Stimulated activated memory B cell treated with anti-CD40 and anti-IgM and Interleukin-4, amounts not matched to agents 10 μg/mL and 1 μg/mL and 100 μg/mL, for 72 hours (primary cell): Measurements from ENCODE around the gene BIRC5.
A peak's percentile ranks its signal among the peaks of the same experiment; 100 is the strongest.

Experiments used
- ATAC-seq: fragments of 150-1000 bp; cut with Tn5 transposase; 2 replicates; pipeline ENCODE4 v1.10.0; 2021
- H3K27ac Mint-ChIP-seq: one replicate; pipeline ENCODE4 v1.8.0; 2022; ENCODE audit warnings: mild to moderate bottlenecking, mixed read lengths
- H3K27me3 Mint-ChIP-seq: one replicate; pipeline ENCODE4 v1.8.0; 2022; ENCODE audit warnings: mixed read lengths
- H3K36me3 Mint-ChIP-seq: one replicate; pipeline ENCODE4 v1.8.0; 2022; ENCODE audit warnings: mixed read lengths
- H3K4me1 Mint-ChIP-seq: one replicate; pipeline ENCODE4 v1.8.0; 2022; ENCODE audit warnings: mixed read lengths
- H3K4me3 Mint-ChIP-seq: one replicate; pipeline ENCODE4 v1.8.0; 2022; ENCODE audit warnings: mild to moderate bottlenecking, moderate library complexity, mixed read lengths
- H3K9me3 Mint-ChIP-seq: one replicate; pipeline ENCODE4 v1.8.0; 2022; ENCODE audit warnings: mixed read lengths

Gene BIRC5

DNA sequence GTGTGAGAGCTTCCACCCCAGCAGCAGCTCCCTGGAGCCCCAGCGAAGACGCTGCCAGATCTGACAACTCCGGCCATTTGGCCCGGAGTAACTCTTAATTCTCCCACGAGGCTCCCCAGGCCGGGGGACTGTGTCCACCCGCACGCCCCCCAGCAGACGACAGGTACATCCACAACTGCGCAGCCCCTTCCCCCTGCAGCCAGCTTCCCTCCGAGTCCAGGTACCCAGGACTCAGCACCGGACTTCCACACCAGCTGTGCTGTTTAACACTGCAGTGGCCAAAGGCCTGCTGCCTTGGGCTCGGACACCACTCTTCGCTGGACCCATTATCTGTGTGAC is 38.4 kb upstream of the BIRC5 start:
- Mint-ChIP-seq H3K27me3 (no peaks in the 10 kb centered on the region), H3K9me3 (no peaks in the 10 kb centered on the region), H3K27ac (peak overlapping the region; percentile 98), H3K36me3 (peaks cover 67% of the 10 kb centered on the region), H3K4me1 (peaks cover 92% of the 10 kb centered on the region), H3K4me3 (peak overlapping the region; percentile 88)
- ATAC-seq = no peak

DNA sequence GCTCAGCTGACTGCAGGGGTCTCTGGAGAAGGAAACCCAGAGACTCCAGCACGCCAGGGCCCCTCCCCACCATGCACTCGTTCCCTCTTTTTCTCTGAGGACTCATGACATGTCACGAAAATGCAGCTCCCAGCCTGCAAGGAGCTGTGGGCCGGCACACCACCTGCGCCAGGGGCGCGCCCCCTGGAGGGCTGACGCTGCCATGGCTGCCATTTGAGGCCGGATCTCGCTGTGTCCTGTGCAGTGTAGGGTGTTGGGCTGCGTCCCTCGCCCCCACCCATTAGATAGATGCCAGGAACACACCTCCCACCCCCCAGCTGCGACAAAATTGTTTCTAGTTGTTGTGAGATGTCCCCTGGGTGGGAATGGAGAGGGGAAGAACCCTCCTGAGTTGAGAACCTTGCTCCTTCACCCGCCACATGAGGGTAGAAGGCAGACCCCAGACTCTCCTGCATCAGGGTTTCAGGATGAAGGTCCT is 37.5 kb upstream of the BIRC5 start:
- peaks cover 86% of the 10 kb centered on the region for H3K4me1 Mint-ChIP-seq
- H3K27me3 Mint-ChIP-seq = no peaks in the 10 kb centered on the region
- peak overlapping the region; percentile 98 for H3K27ac Mint-ChIP-seq
- peaks cover 60% of the 10 kb centered on the region for H3K36me3 Mint-ChIP-seq
- no peaks in the 10 kb centered on the region for H3K9me3 Mint-ChIP-seq
- peak; percentile 69 for ATAC-seq
- H3K4me3 Mint-ChIP-seq = peak overlapping the region; percentile 27

DNA sequence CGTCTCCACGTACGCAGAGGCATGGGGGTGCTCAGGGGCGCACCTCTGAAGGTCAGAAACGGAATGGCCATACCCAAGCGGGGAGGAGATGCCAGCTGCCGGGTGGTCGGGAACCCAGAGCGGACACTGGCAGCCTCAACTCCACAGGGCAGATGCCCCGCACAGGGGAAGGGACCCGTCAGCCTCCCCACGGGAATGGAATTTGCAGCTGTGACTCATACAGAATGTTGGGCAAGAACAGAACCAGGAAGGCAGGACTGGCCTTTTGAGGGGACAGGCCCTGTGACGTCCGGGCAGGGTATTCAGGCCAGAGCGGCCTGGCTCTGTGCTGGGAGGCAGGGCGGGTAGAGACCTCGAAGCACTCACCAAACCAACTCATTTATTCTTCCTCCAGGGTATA is 34.7 kb upstream of the BIRC5 start:
- Mint-ChIP-seq H3K36me3 (peaks cover 32% of the 10 kb centered on the region), H3K4me1 (peaks cover 58% of the 10 kb centered on the region), H3K4me3 (peak overlapping the region; percentile 40), H3K27ac (peak overlapping the region; percentile 68), H3K27me3 (no peaks in the 10 kb centered on the region), H3K9me3 (no peaks in the 10 kb centered on the region)
- no peak for ATAC-seq

DNA sequence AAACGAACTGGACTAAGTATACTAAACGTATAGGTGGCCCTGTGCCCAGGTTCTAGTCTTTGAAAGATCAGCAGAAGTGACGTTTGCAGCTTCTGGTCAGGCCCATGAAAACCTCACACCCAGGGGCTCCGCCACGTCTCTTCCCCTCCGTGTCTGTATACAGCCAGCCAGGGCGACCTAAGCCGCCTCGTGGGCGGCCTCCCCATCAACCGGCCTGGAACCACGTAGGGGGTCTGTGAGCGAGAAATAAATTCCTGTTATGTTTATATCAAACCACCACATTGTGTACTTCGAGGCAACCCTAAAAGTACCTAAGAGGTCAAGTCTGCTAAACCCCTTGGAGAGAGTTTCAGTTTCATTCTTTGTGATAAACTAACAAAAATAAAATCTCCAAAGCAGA is 34.0 kb upstream of the BIRC5 start:
- Mint-ChIP-seq H3K27ac (peak overlapping the region; percentile 68), H3K4me1 (peaks cover 51% of the 10 kb centered on the region), H3K9me3 (no peaks in the 10 kb centered on the region), H3K36me3 (peaks cover 25% of the 10 kb centered on the region), H3K4me3 (peak overlapping the region; percentile 1), H3K27me3 (no peaks in the 10 kb centered on the region)
- no peak for ATAC-seq

DNA sequence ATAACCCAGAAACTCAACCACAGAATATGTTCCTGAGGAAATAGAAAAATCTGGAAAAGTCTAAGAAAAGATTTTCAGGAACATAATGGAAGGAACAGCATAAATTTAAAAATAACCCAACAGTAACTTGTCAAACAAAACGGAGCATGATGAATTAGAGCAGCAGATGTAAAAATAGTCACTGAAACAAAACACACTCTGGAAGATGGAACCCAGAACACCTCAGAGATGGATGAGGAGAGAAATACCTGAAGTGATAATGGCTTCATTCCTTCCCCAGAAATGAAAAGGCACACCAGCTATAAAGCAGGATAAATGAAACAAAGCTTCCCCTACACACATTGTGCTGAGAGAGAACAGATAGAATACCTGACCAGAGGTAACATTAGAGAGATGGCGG is 33.5 kb upstream of the BIRC5 start:
- H3K27ac Mint-ChIP-seq = peak overlapping the region; percentile 68
- ATAC-seq = no peak
- no peaks in the 10 kb centered on the region for H3K27me3 Mint-ChIP-seq
- peaks cover 47% of the 10 kb centered on the region for H3K4me1 Mint-ChIP-seq
- H3K4me3 Mint-ChIP-seq = peak overlapping the region; percentile 1
- H3K9me3 Mint-ChIP-seq = no peaks in the 10 kb centered on the region
- peaks cover 20% of the 10 kb centered on the region for H3K36me3 Mint-ChIP-seq

DNA sequence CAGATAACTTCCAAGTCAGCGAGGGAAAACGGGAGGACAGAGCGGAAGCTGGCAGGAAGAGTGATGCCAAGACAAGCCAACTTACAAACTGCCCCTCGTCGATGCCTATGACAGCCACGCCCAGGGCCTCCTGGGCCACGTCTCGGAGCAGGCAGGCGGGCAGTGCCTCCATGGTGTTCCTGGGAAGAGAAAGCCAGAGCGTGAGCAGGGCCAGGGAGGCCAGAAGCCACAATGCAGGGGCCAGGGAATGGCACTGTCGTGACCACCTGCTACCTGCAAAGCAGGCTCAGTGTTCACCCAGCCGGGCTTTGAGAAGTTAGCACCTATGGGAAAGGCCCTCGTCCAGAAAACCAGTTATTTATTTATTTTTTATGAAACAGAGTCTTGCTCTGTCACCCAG is 31.5 kb upstream of the BIRC5 start:
- Mint-ChIP-seq H3K9me3 (no peaks in the 10 kb centered on the region), H3K36me3 (peaks cover 15% of the 10 kb centered on the region), H3K4me1 (peaks cover 35% of the 10 kb centered on the region), H3K27me3 (no peaks in the 10 kb centered on the region), H3K4me3 (no peak overlapping the region), H3K27ac (no peak overlapping the region)
- no peak for ATAC-seq

DNA sequence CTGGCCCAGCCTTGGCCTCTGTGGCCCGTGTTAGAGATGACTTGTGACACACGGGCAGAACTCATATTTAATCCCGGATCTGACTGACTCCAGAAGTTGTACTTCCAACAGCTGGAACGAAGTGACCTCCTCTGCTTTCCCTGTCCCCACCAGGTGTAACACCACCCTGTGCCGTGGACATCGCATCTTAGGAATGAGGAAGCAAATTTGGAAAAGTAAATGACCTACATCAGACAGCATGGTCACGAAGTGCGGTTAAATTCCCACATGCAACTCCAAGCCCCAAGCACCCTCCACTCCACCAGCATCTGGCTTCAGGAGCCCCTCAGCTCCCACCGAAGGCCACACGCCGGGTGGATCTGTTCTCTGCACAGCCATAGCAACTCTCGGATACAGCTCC is 30.1 kb upstream of the BIRC5 start:
- peaks cover 38% of the 10 kb centered on the region for H3K4me1 Mint-ChIP-seq
- H3K4me3 Mint-ChIP-seq = no peak overlapping the region
- H3K36me3 Mint-ChIP-seq = peaks cover 12% of the 10 kb centered on the region
- H3K9me3 Mint-ChIP-seq = no peaks in the 10 kb centered on the region
- H3K27me3 Mint-ChIP-seq = no peaks in the 10 kb centered on the region
- no peak for ATAC-seq
- H3K27ac Mint-ChIP-seq = no peak overlapping the region

DNA sequence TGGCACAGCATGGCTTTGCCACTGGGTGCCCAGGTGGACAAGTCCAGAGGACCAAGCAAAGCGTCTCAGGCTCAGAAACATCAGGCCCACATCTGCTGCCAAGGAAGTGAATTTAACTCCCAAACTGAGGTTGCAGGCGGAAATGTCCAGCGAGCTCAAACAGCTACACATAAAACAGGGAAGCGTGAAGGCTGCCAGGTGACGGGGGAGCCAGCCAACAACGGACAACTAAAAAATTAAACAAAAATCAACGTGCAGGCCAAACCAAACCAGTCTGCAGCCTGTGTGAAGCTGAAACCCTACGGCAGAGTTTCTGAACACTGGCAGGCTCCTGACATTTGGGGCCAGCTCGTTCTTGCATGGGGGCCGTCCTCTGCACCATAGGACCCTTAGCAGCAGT is 29.7 kb upstream of the BIRC5 start:
- no peak overlapping the region for H3K4me3 Mint-ChIP-seq
- no peaks in the 10 kb centered on the region for H3K27me3 Mint-ChIP-seq
- H3K4me1 Mint-ChIP-seq = peaks cover 34% of the 10 kb centered on the region
- H3K27ac Mint-ChIP-seq = no peak overlapping the region
- no peak for ATAC-seq
- H3K36me3 Mint-ChIP-seq = peaks cover 8% of the 10 kb centered on the region
- no peaks in the 10 kb centered on the region for H3K9me3 Mint-ChIP-seq

DNA sequence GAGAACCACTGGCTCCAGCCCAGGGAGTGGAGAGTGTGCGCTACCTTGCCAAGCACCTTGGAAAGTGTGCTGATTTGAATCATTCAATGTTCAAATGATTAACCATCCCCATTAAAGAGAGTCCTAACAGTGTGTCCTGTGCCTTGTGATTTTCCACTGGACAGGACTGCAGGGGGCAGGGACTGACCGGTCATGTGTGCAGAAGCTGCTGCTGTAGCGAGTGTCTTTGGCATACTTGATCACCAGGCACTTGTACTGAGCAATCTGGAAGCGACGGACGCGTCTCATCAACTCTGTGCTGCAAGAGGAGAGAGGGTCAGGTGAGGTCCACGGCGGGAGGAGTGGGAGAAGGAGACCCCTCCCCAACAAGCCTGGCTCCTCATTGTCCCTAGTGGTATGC is 29.2 kb upstream of the BIRC5 start:
- H3K36me3 Mint-ChIP-seq = peaks cover 8% of the 10 kb centered on the region
- ATAC-seq = no peak
- peaks cover 30% of the 10 kb centered on the region for H3K4me1 Mint-ChIP-seq
- no peaks in the 10 kb centered on the region for H3K27me3 Mint-ChIP-seq
- H3K27ac Mint-ChIP-seq = no peak overlapping the region
- no peak overlapping the region for H3K4me3 Mint-ChIP-seq
- H3K9me3 Mint-ChIP-seq = no peaks in the 10 kb centered on the region

DNA sequence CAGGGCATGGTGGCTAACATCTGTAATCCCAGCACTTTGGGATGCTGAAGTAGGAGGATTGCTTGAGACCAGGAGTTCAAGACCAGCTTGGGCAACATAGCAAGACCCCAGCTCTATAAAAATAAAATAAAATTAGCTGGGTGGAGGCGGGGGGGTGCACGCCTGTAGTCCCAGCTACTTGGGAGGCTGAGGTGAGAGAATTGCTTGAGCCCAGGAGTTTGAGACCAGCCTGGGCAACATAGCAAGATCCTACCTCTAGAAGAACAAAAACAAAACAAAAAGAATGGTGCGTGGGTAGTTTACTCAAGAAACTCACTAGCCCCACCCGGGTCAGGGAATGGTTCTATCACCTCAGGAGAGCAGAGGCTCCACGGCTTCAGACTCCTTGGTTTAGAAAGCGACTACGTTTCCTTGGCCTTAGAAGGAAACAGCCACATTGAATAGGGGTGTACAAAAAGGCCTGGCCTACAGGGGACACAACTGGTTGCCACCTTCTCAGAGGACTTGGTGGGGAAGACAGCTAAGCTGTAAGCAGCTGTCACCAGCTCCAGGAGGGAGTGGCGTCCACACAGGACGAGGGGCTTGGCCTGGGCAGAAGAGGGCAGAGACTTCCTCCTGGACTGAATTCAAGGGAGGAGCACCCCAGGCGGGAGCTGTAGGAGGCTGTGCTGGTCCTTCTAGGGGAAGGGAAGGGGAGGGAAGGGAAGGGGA is 27.9 kb upstream of the BIRC5 start:
- H3K36me3 Mint-ChIP-seq = peaks cover 13% of the 10 kb centered on the region
- H3K27ac Mint-ChIP-seq = peak overlapping the region; percentile 3
- no peaks in the 10 kb centered on the region for H3K9me3 Mint-ChIP-seq
- H3K4me1 Mint-ChIP-seq = peaks cover 28% of the 10 kb centered on the region
- no peaks in the 10 kb centered on the region for H3K27me3 Mint-ChIP-seq
- peak; percentile 1 for ATAC-seq
- peak overlapping the region; percentile 78 for H3K4me3 Mint-ChIP-seq

DNA sequence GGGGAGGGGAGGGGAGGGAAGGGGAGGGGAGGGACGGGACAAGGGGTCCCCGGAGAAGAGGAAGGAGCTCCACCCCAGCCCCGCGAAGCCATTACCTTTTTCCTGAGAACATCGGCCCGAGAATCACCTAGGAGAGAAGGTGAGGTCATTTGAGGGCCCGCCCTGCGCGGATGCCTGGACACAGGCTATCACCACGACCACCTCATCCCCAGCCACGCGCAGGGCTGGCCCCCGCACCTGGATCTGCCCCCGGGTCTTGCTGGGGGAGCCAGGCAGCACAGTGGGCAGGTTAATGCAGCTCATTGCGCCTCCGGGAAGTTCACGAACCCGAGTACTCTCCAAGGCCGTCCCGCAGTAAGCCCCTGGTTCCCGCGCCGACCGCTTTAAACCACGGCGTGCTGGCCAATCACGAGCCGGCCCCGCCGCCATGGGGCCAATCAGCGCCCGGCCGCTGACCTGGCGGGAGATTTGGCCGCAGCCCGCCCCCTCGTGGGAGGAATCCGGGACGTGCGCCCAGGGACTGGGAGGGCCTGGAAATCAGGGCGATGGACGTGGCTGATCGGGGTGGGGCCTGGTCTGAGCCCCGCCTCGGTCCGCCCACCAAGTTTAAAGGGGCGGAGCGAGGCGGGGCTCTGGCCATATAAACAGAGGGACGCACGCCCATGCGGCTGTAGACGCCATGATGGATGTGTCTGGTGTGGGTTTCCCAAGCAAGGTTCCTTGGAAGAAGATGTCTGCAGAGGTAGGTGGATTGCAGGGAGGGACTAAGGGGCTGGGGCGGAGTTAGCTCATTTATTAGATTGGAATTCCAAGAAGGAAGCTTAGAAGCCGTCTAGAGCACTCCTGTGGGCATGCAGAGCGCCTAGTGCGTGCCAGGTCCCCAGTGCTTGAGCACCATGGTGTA is 27.1 kb upstream of the BIRC5 start, which contains the start of the genes AFMID and TK1:
Gene AFMID, plus strand, starts transcription at position 671 of the 904 bp plus-strand sequence. Its CDS starts 9 bp downstream, at position 680.
Gene TK1, minus strand, starts transcription at position 361 of the 904 bp plus-strand sequence. Its CDS starts 58 bp downstream, at position 303.
- H3K27ac Mint-ChIP-seq = peak within 1 kb of the TSS; percentile 3
- peaks cover 17% of the 10 kb centered on the region for H3K36me3 Mint-ChIP-seq
- peak within 1 kb of the TSS; percentile 78 for H3K4me3 Mint-ChIP-seq
- H3K27me3 Mint-ChIP-seq = no peaks in the 10 kb centered on the region
- peaks cover 28% of the 10 kb centered on the region for H3K4me1 Mint-ChIP-seq
- no peaks in the 10 kb centered on the region for H3K9me3 Mint-ChIP-seq
- peak; percentile 97 for ATAC-seq

DNA sequence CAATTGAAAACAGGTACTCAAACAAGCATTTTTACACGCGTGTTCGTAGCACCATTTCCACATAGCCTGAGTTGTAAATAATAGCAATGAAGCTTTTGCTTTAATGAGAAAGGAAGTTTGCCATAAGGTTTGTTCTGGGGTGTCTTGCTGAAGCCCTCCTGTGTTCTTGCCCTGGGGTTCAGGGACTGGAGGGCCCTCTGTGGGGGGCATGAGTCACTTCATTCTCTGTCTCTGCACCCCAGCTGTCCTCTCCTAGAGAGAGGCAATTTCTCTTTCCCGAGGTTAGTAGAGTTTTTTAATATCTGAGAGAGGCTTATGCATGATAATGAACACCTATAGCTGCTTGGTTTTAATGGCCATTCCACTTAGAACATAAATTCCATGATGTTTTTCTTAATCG is 17.3 kb upstream of the BIRC5 start:
- no peak for ATAC-seq
- peak overlapping the region; percentile 55 for H3K27ac Mint-ChIP-seq
- H3K27me3 Mint-ChIP-seq = no peaks in the 10 kb centered on the region

DNA sequence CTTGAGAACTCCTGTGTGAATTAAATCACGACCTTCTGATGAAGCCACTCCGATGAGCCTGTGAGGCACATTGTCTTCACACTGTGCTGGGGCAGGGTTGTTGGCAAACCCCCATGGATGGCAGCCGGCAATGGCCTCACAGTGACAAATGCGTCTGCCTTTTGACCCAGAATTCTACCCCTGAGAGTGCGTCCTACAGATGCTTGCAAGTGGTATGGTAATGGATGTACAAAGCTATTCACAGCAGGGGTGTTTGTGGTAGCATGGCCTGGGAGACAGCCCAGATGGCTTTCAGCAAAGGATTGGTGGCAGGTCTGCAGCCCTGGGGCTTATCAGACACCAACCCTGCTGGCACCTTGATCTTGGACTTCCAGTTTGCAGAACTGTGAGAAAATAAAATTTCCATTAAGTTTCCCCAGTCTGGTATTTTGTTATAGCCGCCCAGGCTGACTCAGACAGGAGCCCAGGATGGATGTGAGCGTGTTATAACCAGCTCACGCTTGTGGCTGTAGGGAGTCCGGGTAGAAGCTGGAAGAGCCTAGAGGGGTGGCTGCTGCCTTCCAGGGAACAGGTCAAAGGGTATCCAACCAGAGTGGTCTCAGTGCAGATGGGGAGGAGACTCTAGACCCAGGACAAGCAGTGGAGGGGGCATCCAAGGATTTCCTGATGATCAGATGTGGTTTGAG is 16.8 kb upstream of the BIRC5 start:
- no peaks in the 10 kb centered on the region for H3K9me3 Mint-ChIP-seq
- no peaks in the 10 kb centered on the region for H3K27me3 Mint-ChIP-seq
- peaks cover 20% of the 10 kb centered on the region for H3K4me1 Mint-ChIP-seq
- H3K4me3 Mint-ChIP-seq = no peak overlapping the region
- H3K36me3 Mint-ChIP-seq = peaks cover 29% of the 10 kb centered on the region
- H3K27ac Mint-ChIP-seq = peak overlapping the region; percentile 55
- no peak for ATAC-seq

More for the DNA sequence above, 17.3 kb upstream of the BIRC5 start:
- Mint-ChIP-seq H3K4me3 (no peak overlapping the region), H3K36me3 (peaks cover 33% of the 10 kb centered on the region), H3K4me1 (peaks cover 21% of the 10 kb centered on the region), H3K9me3 (no peaks in the 10 kb centered on the region)

DNA sequence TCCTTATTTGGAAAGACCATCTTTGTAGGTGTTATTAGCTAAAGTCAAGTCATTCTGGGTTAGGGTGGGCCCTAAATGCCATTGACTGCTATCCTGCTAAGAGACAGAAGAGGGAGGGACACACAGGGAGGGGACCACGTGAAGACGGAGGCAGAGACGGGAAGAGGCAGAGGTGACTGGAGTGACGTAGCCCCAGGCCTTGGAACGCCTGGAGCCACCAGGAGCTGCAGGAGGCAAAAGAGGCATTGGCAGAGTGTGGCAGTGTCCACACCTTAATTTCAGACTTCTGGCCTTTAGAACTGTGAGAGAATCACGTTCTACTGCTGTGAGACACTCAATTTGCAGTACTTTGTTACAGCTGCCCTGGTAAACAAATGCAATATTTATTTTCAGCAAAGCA is 13.6 kb upstream of the BIRC5 start:
- Mint-ChIP-seq H3K27me3 (no peaks in the 10 kb centered on the region), H3K4me3 (no peak overlapping the region), H3K36me3 (peaks cover 35% of the 10 kb centered on the region), H3K4me1 (peaks cover 11% of the 10 kb centered on the region), H3K9me3 (no peaks in the 10 kb centered on the region), H3K27ac (no peak overlapping the region)
- ATAC-seq = no peak

DNA sequence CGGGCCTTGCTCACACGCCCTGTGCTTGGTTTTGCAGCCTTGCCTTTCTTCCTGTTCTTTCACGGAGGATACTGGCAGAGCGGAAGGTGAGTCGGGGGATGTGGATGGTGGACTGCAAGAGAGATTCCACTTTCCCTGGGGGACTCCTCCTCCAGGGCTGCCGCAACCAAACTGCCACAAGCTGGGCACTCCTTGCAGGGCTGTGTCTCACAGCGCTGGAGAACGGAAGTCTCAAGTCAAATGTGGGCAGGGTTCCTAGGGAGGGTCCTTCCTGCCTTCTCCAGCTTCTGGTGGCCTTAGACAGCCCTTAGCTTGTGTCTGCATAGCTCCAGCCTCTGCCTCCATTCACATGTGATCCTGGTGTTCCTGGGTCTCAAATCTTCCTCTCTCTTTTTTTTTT is 11.4 kb upstream of the BIRC5 start:
- H3K36me3 Mint-ChIP-seq = peaks cover 32% of the 10 kb centered on the region
- peaks cover 11% of the 10 kb centered on the region for H3K4me1 Mint-ChIP-seq
- no peaks in the 10 kb centered on the region for H3K27me3 Mint-ChIP-seq
- no peaks in the 10 kb centered on the region for H3K9me3 Mint-ChIP-seq
- no peak for ATAC-seq
- H3K27ac Mint-ChIP-seq = no peak overlapping the region
- H3K4me3 Mint-ChIP-seq = no peak overlapping the region
